ENCODE data around the gene PGLYRP4.

The PGLYRP4 gene

DNA sequence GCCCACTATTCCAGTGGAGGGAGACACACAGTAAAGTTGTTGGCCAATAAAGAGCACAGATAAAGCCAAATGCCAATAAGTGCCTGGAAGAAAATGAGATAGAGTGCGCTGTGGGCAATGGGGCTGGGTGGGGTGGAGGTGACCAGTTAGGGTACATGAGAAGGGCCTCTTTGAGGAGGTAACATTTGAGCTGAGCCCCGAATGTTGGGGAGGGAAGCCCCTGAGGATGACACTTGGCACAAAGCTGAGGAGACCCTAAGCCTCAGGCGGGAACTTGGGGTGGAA, 10.0 kb upstream of the PGLYRP4 start:
- in situ Hi-C loops (cut with HindIII; ENCODE audit: low sequenced_read_pairs) = loop anchor here (10.0 kb wide), 1 partner anchor 136 kb away; no protein-coding TSS in a partner anchor
- H3K4me3 ChIP-seq (ENCODE audit: low read depth, low read length) = no peak overlapping the region
- DNase-seq (ENCODE audit: low read depth, low spot score) = no peak
- TF ChIP-seq, protein P1, sequence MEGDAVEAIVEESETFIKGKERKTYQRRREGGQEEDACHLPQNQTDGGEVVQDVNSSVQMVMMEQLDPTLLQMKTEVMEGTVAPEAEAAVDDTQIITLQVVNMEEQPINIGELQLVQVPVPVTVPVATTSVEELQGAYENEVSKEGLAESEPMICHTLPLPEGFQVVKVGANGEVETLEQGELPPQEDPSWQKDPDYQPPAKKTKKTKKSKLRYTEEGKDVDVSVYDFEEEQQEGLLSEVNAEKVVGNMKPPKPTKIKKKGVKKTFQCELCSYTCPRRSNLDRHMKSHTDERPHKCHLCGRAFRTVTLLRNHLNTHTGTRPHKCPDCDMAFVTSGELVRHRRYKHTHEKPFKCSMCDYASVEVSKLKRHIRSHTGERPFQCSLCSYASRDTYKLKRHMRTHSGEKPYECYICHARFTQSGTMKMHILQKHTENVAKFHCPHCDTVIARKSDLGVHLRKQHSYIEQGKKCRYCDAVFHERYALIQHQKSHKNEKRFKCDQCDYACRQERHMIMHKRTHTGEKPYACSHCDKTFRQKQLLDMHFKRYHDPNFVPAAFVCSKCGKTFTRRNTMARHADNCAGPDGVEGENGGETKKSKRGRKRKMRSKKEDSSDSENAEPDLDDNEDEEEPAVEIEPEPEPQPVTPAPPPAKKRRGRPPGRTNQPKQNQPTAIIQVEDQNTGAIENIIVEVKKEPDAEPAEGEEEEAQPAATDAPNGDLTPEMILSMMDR (IDR thresholded peaks at IDR 0.05; ENCODE audit: low read depth, low read length) = no peak

DNA sequence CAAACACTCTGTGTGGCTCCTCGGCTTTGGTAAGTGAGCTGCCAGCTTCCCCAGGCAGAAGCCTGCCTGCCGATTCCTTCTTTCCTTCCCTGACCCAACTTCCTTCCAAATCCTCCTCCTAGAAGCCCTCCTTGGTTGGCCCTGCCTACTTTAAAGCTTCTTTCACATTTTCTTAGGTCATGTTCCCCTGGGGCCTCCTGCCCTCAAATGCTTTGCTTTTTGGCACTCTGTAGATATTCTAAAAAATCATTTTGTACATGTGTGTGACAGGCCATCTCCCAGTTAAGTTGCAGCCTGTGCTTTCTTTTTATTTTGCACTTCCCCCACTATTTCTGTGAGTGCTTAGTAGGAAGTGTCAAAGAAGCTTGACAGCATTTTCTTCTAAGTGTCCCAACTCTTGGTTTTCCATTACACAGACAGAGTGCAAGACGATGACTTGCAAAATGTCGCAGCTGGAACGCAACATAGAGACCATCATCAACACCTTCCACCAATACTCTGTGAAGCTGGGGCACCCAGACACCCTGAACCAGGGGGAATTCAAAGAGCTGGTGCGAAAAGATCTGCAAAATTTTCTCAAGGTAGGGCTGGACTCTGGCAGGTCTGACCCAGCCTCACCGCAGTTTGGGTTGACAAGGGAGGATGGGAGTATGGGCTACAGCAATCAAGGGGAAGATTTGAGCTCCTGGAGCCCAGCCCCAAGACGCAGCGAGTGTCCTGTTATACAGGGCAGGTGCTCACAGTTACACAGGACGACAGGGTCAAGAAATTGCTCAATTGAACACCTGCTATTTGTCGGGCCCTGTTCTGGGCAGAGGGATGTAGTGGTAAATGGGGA, 9.4 kb upstream of the PGLYRP4 start, which contains the start of gene S100A9:
Gene S100A9 (plus strand): TSS at position 2 of the 838 bp plus-strand sequence. CDS start 430 bp downstream, at position 432.
- H3K4me3 ChIP-seq (ENCODE audit: low read depth, low read length) = no peak within 1 kb of the TSS
- TF ChIP-seq, protein P1 (IDR thresholded peaks at IDR 0.05; ENCODE audit: low read depth, low read length) = no peak
- in situ Hi-C loops (cut with HindIII; ENCODE audit: low sequenced_read_pairs) = loop anchor here (10.0 kb wide), 1 partner anchor 137 kb away; no protein-coding TSS in a partner anchor
- DNase-seq (ENCODE audit: low read depth, low spot score) = no peak

DNA sequence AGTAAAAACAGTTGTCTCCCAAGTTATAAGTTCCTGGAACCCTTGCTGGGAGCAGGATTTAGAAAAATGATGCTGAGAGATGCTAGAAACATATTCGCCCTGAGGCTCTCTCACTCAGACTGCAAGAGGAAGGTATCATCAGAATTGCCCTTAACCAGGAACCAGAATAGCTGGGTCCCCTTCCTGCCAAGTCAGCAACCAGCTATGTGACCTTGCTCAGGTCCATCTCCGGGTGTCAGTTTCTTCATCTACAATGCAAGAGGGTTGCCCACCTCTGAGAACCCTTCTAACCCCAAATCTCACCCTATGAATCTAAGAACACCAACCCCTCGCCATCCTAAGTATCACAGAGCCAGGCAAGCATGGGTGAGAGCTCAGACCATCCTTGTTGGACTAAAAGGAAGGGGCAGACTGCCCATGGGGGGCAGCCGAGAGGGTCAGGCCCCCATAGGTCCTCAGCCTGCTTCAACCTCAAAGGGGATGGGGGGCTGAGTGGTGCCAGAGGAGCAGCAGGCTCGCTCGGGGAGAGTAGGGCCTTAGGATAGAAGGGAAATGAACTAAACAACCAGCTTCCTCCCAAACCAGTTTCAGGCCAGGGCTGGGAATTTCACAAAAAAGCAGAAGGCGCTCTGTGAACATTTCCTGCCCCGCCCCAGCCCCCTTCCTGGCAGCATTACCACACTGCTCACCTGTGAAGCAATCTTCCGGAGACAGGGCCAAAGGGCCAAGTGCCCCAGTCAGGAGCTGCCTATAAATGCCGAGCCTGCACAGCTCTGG, 8.6 kb upstream of the PGLYRP4 start:
- no peak overlapping the region for H3K4me3 ChIP-seq (ENCODE audit: low read depth, low read length)
- DNase-seq (ENCODE audit: low read depth, low spot score) = no peak
- TF ChIP-seq, protein P1 (IDR thresholded peaks at IDR 0.05; ENCODE audit: low read depth, low read length) = no peak
- in situ Hi-C loops (cut with HindIII; ENCODE audit: low sequenced_read_pairs) = loop anchor here (10.0 kb wide), 1 partner anchor 138 kb away; no protein-coding TSS in a partner anchor

DNA sequence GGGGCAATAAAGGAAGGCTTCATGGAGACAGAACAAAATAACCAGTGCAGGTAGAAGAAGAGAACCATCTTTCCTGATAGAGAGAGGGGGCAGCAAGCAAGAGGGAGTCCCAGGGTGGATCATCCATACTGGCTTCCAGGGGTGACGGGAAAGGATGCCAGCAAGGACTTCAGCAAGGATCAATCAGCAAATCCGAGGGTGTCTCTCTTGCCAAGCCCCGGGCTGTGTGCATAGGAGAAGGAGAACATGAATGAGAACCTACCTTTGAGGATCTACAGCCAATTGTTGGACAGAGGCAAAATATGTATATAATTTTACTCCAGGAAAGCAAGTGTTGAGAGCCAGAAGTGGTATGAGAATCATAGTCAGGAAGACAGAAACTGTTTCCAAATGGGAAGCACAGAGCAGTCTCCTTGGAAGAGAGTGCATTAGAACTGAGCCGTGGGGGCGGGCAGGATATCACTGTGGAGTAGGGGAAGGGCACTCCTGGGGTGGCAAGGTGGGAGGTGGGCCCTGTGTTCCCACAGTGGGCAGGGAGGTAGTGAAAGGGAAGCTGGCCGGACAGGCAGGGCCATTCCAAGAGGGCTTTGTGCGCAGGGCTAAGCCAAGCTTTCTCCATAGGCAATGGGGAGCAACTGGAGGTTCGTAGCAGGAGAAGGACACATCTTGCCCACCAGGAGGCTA, 7.9 kb upstream of the PGLYRP4 start:
- no peak for DNase-seq (ENCODE audit: low read depth, low spot score)
- no peak overlapping the region for H3K4me3 ChIP-seq (ENCODE audit: low read depth, low read length)
- in situ Hi-C loops (cut with HindIII; ENCODE audit: low sequenced_read_pairs) = loop anchor here (10.0 kb wide), 1 partner anchor 138 kb away; no protein-coding TSS in a partner anchor
- TF ChIP-seq, protein P1 (IDR thresholded peaks at IDR 0.05; ENCODE audit: low read depth, low read length) = no peak

DNA sequence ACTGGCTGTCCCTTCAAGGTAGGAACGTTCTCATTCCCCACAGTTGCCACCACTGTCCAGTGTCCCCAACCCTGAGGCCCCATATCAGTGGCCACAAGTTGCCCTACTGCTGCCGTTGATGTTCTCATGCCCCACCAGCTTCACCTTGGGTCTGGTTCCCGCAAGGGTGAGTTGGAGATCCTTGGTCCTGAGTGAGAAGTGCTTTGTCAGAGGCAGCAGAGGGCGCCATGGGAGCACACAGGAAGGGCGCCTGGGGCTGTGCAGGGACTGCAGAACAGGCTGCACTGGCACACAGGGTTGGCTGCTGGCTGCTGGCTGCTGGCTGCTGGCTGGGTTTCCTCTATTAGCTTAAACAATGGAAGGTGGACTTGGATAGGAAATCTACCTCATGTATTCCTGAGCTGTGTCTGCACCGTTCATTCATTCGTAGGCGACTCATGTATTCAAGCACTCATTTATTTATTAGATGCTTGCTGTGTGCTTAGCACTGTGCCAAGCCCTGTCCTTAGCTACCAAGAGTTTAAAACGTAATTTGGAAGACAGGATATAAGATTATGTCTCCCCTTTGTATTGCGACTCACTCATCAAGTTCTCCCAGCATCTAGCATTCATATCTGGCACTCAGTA, 6.9 kb upstream of the PGLYRP4 start:
- in situ Hi-C loops (cut with HindIII; ENCODE audit: low sequenced_read_pairs) = loop anchor here (10.0 kb wide), 1 partner anchor 139 kb away; no protein-coding TSS in a partner anchor
- DNase-seq (ENCODE audit: low read depth, low spot score) = peak; percentile 9
- TF ChIP-seq, protein P1 (IDR thresholded peaks at IDR 0.05; ENCODE audit: low read depth, low read length) = peak; percentile 56
- no peak overlapping the region for H3K4me3 ChIP-seq (ENCODE audit: low read depth, low read length)

Measured in astrocyte of the spinal cord (primary cell).